Peyer's patch (tissue), 4 donors: ENCODE results near the gene ZMYND12.

ENCODE experiments used
- CTCF ChIP-seq, 6 experiments: fragments of 450-650 bp in 4 of 6; fragments of 200-600 bp in 2 of 6; sonication (generic) in 1 of 6; IDR thresholded peaks; one replicate each; pipeline ENCODE4 v1.5.1; 2017 to 2019; ENCODE audit warnings: antibody characterized with exemption in 6 of 6, mild to moderate bottlenecking in 3 of 6, moderate library complexity in 1 of 6
- POLR2A ChIP-seq, 2 donors: fragments of 450-650 bp; IDR thresholded peaks; one replicate each; pipeline ENCODE4 v1.5.1; 2017; ENCODE audit warnings: antibody characterized with exemption in 2 of 2, mild to moderate bottlenecking in 2 of 2, moderate library complexity in 2 of 2

GRCh38 chr1:42454403-42454802 lies 1.4 kb downstream of the ZMYND12 start:
- TF ChIP-seq CTCF (IDR thresholded peaks at IDR 0.05) (no peak), POLR2A (IDR thresholded peaks at IDR 0.05) (no peak)
